Neuronal stem cell (in vitro differentiated cells): Measurements from ENCODE around the gene C10orf67.

ENCODE experiments used
- DNase-seq: peaks from one replicate; pipeline ENCODE4 v3.0.0-alpha.2; 2013; ENCODE audit warnings: low spot score
- H2AFZ ChIP-seq: one replicate; pipeline ENCODE4 v1.6.1; 2013; ENCODE audit warnings: mild to moderate bottlenecking, low read length, inconsistent platforms
- H2AK5ac ChIP-seq: 2 replicates; pipeline ENCODE4 v1.6.1; 2013; ENCODE audit warnings: low read depth, mild to moderate bottlenecking, inconsistent platforms, low read length, moderate library complexity, mixed read lengths
- H2BK120ac ChIP-seq: 2 replicates; pipeline ENCODE4 v1.6.1; 2013; ENCODE audit warnings: low read depth, mild to moderate bottlenecking, inconsistent platforms, low read length, moderate library complexity, mixed read lengths
- H2BK12ac ChIP-seq: one replicate; pipeline ENCODE4 v1.6.1; 2013; ENCODE audit warnings: low read length, inconsistent platforms
- H2BK15ac ChIP-seq: 2 replicates; pipeline ENCODE4 v1.6.1; 2013; ENCODE audit warnings: mild to moderate bottlenecking, low read length, inconsistent platforms, mixed read lengths
- H2BK5ac ChIP-seq: one replicate; pipeline ENCODE4 v1.6.1; 2013; ENCODE audit warnings: inconsistent platforms, mild to moderate bottlenecking, low read length, moderate library complexity
- H3K14ac ChIP-seq: one replicate; pipeline ENCODE4 v1.6.1; 2013; ENCODE audit warnings: low read length, inconsistent platforms
- H3K18ac ChIP-seq: 2 replicates; pipeline ENCODE4 v1.6.1; 2013; ENCODE audit warnings: low read length, inconsistent platforms
- H3K23ac ChIP-seq: 2 replicates; pipeline ENCODE4 v1.6.1; 2013; ENCODE audit warnings: low read depth, mild to moderate bottlenecking, mixed read lengths, low read length, inconsistent platforms; ENCODE audit not compliant: poor library complexity
- H3K27ac ChIP-seq: replicated peaks from 3 replicates; pipeline ENCODE4 v1.5.1; 2013; ENCODE audit warnings: low read length, inconsistent platforms
- H3K27me3 ChIP-seq, 3 experiments: 2 replicates each; pipeline ENCODE4 v1.6.1; 2013; ENCODE audit warnings: low read length in 3 of 3, mild to moderate bottlenecking in 2 of 3, inconsistent platforms in 1 of 3, low read depth in 1 of 3, mixed read lengths in 1 of 3, moderate library complexity in 1 of 3; ENCODE audit not compliant: control insufficient read depth in 3 of 3, insufficient read depth in 3 of 3
- H3K36me3 ChIP-seq, 2 donors: replicated peaks in 1 of 2; 2 replicates each; pipeline ENCODE4 v1.6.1; 2013; ENCODE audit warnings: low read length in 2 of 2; ENCODE audit not compliant: control insufficient read depth in 2 of 2, insufficient read depth in 2 of 2
- H3K4ac ChIP-seq: 2 replicates; pipeline ENCODE4 v1.6.1; 2013; ENCODE audit warnings: inconsistent platforms, mild to moderate bottlenecking, low read length, moderate library complexity
- H3K4me1 ChIP-seq, 2 donors: 1 replicate in 1 of 2; 2 replicates in 1 of 2; pipeline ENCODE4 v1.6.1; 2013; ENCODE audit warnings: low read length in 2 of 2, low read depth in 1 of 2; ENCODE audit not compliant: control insufficient read depth in 2 of 2, insufficient read depth in 1 of 2
- H3K4me2 ChIP-seq: one replicate; pipeline ENCODE4 v1.6.1; 2013; ENCODE audit warnings: mild to moderate bottlenecking, low read length, inconsistent platforms; ENCODE audit not compliant: insufficient read depth, poor library complexity, severe bottlenecking
- H3K4me3 ChIP-seq, 2 donors: 2 replicates each; pipeline ENCODE4 v1.5.1; 2013; ENCODE audit warnings: low read length in 2 of 2, mild to moderate bottlenecking in 2 of 2, inconsistent platforms in 1 of 2, moderate library complexity in 1 of 2
- H3K79me1 ChIP-seq: one replicate; pipeline ENCODE4 v1.6.1; 2013; ENCODE audit warnings: low read depth, mild to moderate bottlenecking, inconsistent platforms, low read length, moderate library complexity
- H3K9ac ChIP-seq: one replicate; pipeline ENCODE4 v1.6.1; 2013; ENCODE audit warnings: mild to moderate bottlenecking, low read depth, low read length, inconsistent platforms; ENCODE audit not compliant: poor library complexity
- H3K9me3 ChIP-seq, 2 donors: replicated peaks in 1 of 2; 2 replicates each; pipeline versions ENCODE3 to v1.6.1; 2013; ENCODE audit warnings: low read length in 2 of 2, mild to moderate bottlenecking in 2 of 2, inconsistent platforms in 1 of 2, low read depth in 1 of 2, mixed read lengths in 1 of 2, moderate library complexity in 1 of 2; ENCODE audit not compliant: control insufficient read depth in 2 of 2, insufficient read depth in 1 of 2
- H4K8ac ChIP-seq: one replicate; pipeline ENCODE4 v1.6.1; 2013; ENCODE audit warnings: low read depth, mild to moderate bottlenecking, inconsistent platforms, low read length, moderate library complexity
- H4K91ac ChIP-seq: one replicate; pipeline ENCODE4 v1.6.1; 2013; ENCODE audit warnings: low read length, low read depth, mild to moderate bottlenecking, inconsistent platforms; ENCODE audit not compliant: poor library complexity
- WGBS, 2 donors: extraction: QIAGEN DNeasy Blood & Tissue Kit; methylation state at CpG; one replicate each; pipeline ENCODE4 v1.1.7; 2013; ENCODE audit warnings: missing lambda C conversion rate in 2 of 2, mixed read lengths in 1 of 2; ENCODE audit not compliant: insufficient read length in 2 of 2, insufficient replicate concordance in 1 of 2; ENCODE audit errors: extremely low coverage in 2 of 2; 5-methylcytosine and 5-hydroxymethylcytosine counted together

Gene C10orf67

GRCh38 chr10:23230582-23230981, 114.0 kb downstream of the C10orf67 start:
- H2BK120ac ChIP-seq, result no peak overlapping the region
- H3K4ac ChIP-seq, result no peak overlapping the region
- H4K8ac ChIP-seq, result no peak overlapping the region
- no peak overlapping the region for H2BK5ac ChIP-seq
- no peaks in the 10 kb centered on the region for H3K79me1 ChIP-seq
- no peak overlapping the region for H3K14ac ChIP-seq
- H3K27ac ChIP-seq, result no peak overlapping the region
- H2BK12ac ChIP-seq, result no peak overlapping the region
- H3K23ac ChIP-seq, result no peak overlapping the region
- no peak overlapping the region for H4K91ac ChIP-seq
- WGBS, 2 donors, result no CpG with 5 or more reads among the region's 1 CpG
- H3K4me2 ChIP-seq, result no peak overlapping the region
- H3K36me3 ChIP-seq, result no peaks in the 10 kb centered on the region
- H3K18ac ChIP-seq, result no peak overlapping the region
- no peak overlapping the region for H3K4me3 ChIP-seq
- H3K27me3 ChIP-seq, result no peaks in the 10 kb centered on the region
- no peak overlapping the region for H2BK15ac ChIP-seq
- DNase-seq, result no peak
- H3K9ac ChIP-seq, result no peak overlapping the region
- H2AK5ac ChIP-seq, result no peak overlapping the region
- no peak overlapping the region for H2AFZ ChIP-seq
- H3K4me1 ChIP-seq, result no peaks in the 10 kb centered on the region
- H3K9me3 ChIP-seq, result no peaks in the 10 kb centered on the region

- Histone ChIP-seq H2BK12ac (no peak overlapping the region), H3K36me3 (no peaks in the 10 kb centered on the region), H3K27ac (no peak overlapping the region), H3K4ac (no peak overlapping the region), H2BK15ac (no peak overlapping the region), H4K8ac (no peak overlapping the region), H3K27me3 (peaks cover 0 to 8% (median 0%) of the 10 kb centered on the region in 3 experiments), H3K9ac (no peak overlapping the region), H4K91ac (no peak overlapping the region), H3K4me3 (no peak overlapping the region), H3K4me2 (no peak overlapping the region), H2AFZ (no peak overlapping the region), H2BK5ac (no peak overlapping the region), H3K23ac (no peak overlapping the region), H3K18ac (no peak overlapping the region), H3K14ac (no peak overlapping the region), H2BK120ac (no peak overlapping the region), H3K4me1 (no peaks in the 10 kb centered on the region), H3K79me1 (no peaks in the 10 kb centered on the region), H3K9me3 (no peaks in the 10 kb centered on the region), H2AK5ac (no peak overlapping the region)
- no peak for DNase-seq
- WGBS, 2 donors, result no CpG with 5 or more reads among the region's 1 CpG
These were observed 127.1 kb downstream of the C10orf67 start for GRCh38 chr10:23217471-23217870.

- H2AFZ ChIP-seq, result no peak overlapping the region
- no peak overlapping the region for H4K8ac ChIP-seq
- H3K79me1 ChIP-seq, result no peaks in the 10 kb centered on the region
- H2BK15ac ChIP-seq, result no peak overlapping the region
- no peak overlapping the region for H3K27ac ChIP-seq
- H3K4me3 ChIP-seq, result no peak overlapping the region
- no peak overlapping the region for H3K14ac ChIP-seq
- H4K91ac ChIP-seq, result no peak overlapping the region
- no peak overlapping the region for H3K23ac ChIP-seq
- peaks cover 0 to 10% of the 10 kb centered on the region in 2 donors for H3K4me1 ChIP-seq
- H3K4me2 ChIP-seq, result no peak overlapping the region
- no CpG with 5 or more reads among the region's 3 CpGs for WGBS, 2 donors
- no peak overlapping the region for H2BK120ac ChIP-seq
- H3K36me3 ChIP-seq, result no peaks in the 10 kb centered on the region
- no peak overlapping the region for H2AK5ac ChIP-seq
- H2BK5ac ChIP-seq, result no peak overlapping the region
- no peak for DNase-seq
- no peak overlapping the region for H3K18ac ChIP-seq
- no peak overlapping the region for H3K4ac ChIP-seq
- no peak overlapping the region for H2BK12ac ChIP-seq
- peaks cover 0 to 1% of the 10 kb centered on the region in 2 donors for H3K9me3 ChIP-seq
- H3K27me3 ChIP-seq, result peaks cover 12 to 67% (median 42%) of the 10 kb centered on the region in 3 experiments
- H3K9ac ChIP-seq, result no peak overlapping the region
These were observed 138.5 kb downstream of the C10orf67 start for GRCh38 chr10:23205972-23206642.

GRCh38 chr10:23204773-23205172, 139.8 kb downstream of the C10orf67 start:
- Histone ChIP-seq H3K4me3 (no peak overlapping the region), H3K18ac (no peak overlapping the region), H3K79me1 (no peaks in the 10 kb centered on the region), H3K9ac (no peak overlapping the region), H3K14ac (no peak overlapping the region), H3K27me3 (peaks cover 16 to 81% (median 53%) of the 10 kb centered on the region in 3 experiments), H3K4ac (no peak overlapping the region), H4K8ac (no peak overlapping the region), H2BK5ac (no peak overlapping the region), H2BK120ac (no peak overlapping the region), H3K36me3 (no peaks in the 10 kb centered on the region), H3K4me1 (peaks cover 0 to 10% of the 10 kb centered on the region in 2 donors), H2AK5ac (no peak overlapping the region), H3K4me2 (no peak overlapping the region), H2BK12ac (no peak overlapping the region), H4K91ac (no peak overlapping the region), H3K27ac (no peak overlapping the region), H2AFZ (no peak overlapping the region), H3K9me3 (no peaks in the 10 kb centered on the region), H2BK15ac (no peak overlapping the region), H3K23ac (no peak overlapping the region)
- WGBS, 2 donors, result no CpG with 5 or more reads among the region's 10 CpGs
- DNase-seq, result no peak
